ENCODE measurements around the gene XAB2.

The XAB2 gene

GRCh38 chr19:7638802-7639465 lies 9.6 kb upstream of the XAB2 start:
- no peak overlapping the region for H3K27ac ChIP-seq (ENCODE audit: extremely low read depth, low read depth, low read length)
- TF ChIP-seq ZNF366 (tag by site-specific recombination; conservative IDR thresholded peaks at IDR 0.05), result peak; percentile 28; the same call in 1 of the 2 replicates
- TF ChIP-seq INSM2 (tag by site-specific recombination; IDR thresholded peaks at IDR 0.05), result no peak
- H3K36me3 ChIP-seq (ENCODE audit: control insufficient read depth in 2 of 2, insufficient read depth in 1 of 2, low read length in 2 of 2), result peaks cover 7 to 12% of the 10 kb centered on the region in 2 experiments; a peak in 2 of 3 replicates
- H3K9me3 ChIP-seq (ENCODE audit: control insufficient read depth, insufficient read depth, low read depth, low read length), result no peaks in the 10 kb centered on the region
- no peak overlapping the region for H3K4me3 ChIP-seq (ENCODE audit: low read depth, low read length)
- ChIA-PET CTCF (interaction anchor here (2.0 kb wide), 1 partner anchor 41 kb away, joined by 7 read pairs; the partner anchor contains the start of gene TRAPPC5), POLR2A (interaction anchor here (0.5 to 0.7 kb wide), 2 partner anchors 10 to 262 kb away, joined by 3 to 4 read pairs; no protein-coding TSS in a partner anchor)
- no peaks in the 10 kb centered on the region for H3K4me1 ChIP-seq (ENCODE audit: control insufficient read depth, insufficient read depth, low read length)

- Histone ChIP-seq H3K4me3 (ENCODE audit: low read depth, low read length) (peak overlapping the region; percentile 83), H3K27ac (ENCODE audit: extremely low read depth, low read depth, low read length) (peak overlapping the region; percentile 29; the same call in 1 of the 2 replicates), H3K36me3 (ENCODE audit: control insufficient read depth in 2 of 2, insufficient read depth in 1 of 2, low read length in 2 of 2) (peaks cover 7 to 12% of the 10 kb centered on the region in 2 experiments; a peak in 2 of 3 replicates), H3K9me3 (ENCODE audit: control insufficient read depth, insufficient read depth, low read depth, low read length) (no peaks in the 10 kb centered on the region), H3K4me1 (ENCODE audit: control insufficient read depth, insufficient read depth, low read length) (no peaks in the 10 kb centered on the region)
- ChIA-PET POLR2A (interaction anchor here (1.4 kb wide), 2 partner anchors 8 to 14 kb away, joined by 6 to 7 read pairs; partner anchors contain the start of genes PET100 and XAB2), CTCF (interaction anchor here (0.5 to 2.0 kb wide), 6 partner anchors 15 to 242 kb away, joined by 3 to 7 read pairs (median 4); partner anchors contain the start of gene TRAPPC5)
- TF ChIP-seq ZBTB8A (tag by site-specific recombination; IDR thresholded peaks at IDR 0.05) (0 out of 2 replicates have a peak, but pooled peaks have one; percentile 4), ZNF510 (tag by site-specific recombination; IDR thresholded peaks at IDR 0.05; ENCODE audit: insufficient replicate concordance) (no peak), ZBTB48 (tag by site-specific recombination; IDR thresholded peaks at IDR 0.05) (peak; percentile 40; the same call in 1 of the 2 replicates), ZIC2 (tag by site-specific recombination; IDR thresholded peaks at IDR 0.05) (0 out of 2 replicates have a peak, but pooled peaks have one; percentile 33), ZBTB44 (tag by site-specific recombination; IDR thresholded peaks at IDR 0.05) (no peak)
These were observed 8.3 kb upstream of the XAB2 start for GRCh38 chr19:7637374-7638256.

GRCh38 chr19:7636691-7637373 lies 7.5 kb upstream of the XAB2 start, which contains the start of gene STXBP2:
STXBP2 (plus strand) TSS chr19:7637110; CDS start chr19:7637150, 40 bp downstream.
- H3K4me3 ChIP-seq (ENCODE audit: low read depth, low read length), result peak within 1 kb of the TSS; percentile 83
- no peaks in the 10 kb centered on the region for H3K9me3 ChIP-seq (ENCODE audit: control insufficient read depth, insufficient read depth, low read depth, low read length)
- no peaks in the 10 kb centered on the region for H3K4me1 ChIP-seq (ENCODE audit: control insufficient read depth, insufficient read depth, low read length)
- H3K36me3 ChIP-seq (ENCODE audit: control insufficient read depth in 2 of 2, insufficient read depth in 1 of 2, low read length in 2 of 2), result peaks cover 7 to 15% of the 10 kb centered on the region in 2 experiments; a peak in 2 of 3 replicates
- peak within 1 kb of the TSS; percentile 29; the same call in 1 of the 2 replicates for H3K27ac ChIP-seq (ENCODE audit: extremely low read depth, low read depth, low read length)
- ChIA-PET POLR2A (interaction anchor here (1.4 kb wide), 2 partner anchors 7 to 13 kb away, joined by 6 to 7 read pairs; partner anchors contain the start of genes PET100 and XAB2), CTCF (interaction anchor here (0.5 to 2.0 kb wide), 3 partner anchors 44 to 68 kb away, joined by 3 to 7 read pairs (median 5); partner anchors contain the start of gene TRAPPC5)
- TF ChIP-seq ZNF239 (tag by site-specific recombination; IDR thresholded peaks at IDR 0.05) (no peak), ZNF843 (tag by site-specific recombination; IDR thresholded peaks at IDR 0.05) (0 out of 2 replicates have a peak, but pooled peaks have one; percentile 18), ZNF324 (tag by site-specific recombination; IDR thresholded peaks at IDR 0.05) (no peak), HOXD13 (CRISPR knock-in tag; IDR thresholded peaks at IDR 0.05; ENCODE audit: borderline replicate concordance) (no peak), ZNF341 (tag by site-specific recombination; IDR thresholded peaks at IDR 0.05; ENCODE audit: low read depth) (no peak), SCRT1 (tag by site-specific recombination; IDR thresholded peaks at IDR 0.05; ENCODE audit: borderline replicate concordance) (no peak), ZNF473 (tag by site-specific recombination; IDR thresholded peaks at IDR 0.05) (no peak), ZFHX2 (tag by site-specific recombination; conservative IDR thresholded peaks at IDR 0.05) (peak; percentile 35), ZNF555 (tag by site-specific recombination; conservative IDR thresholded peaks at IDR 0.05) (no peak), SP7 (tag by site-specific recombination; IDR thresholded peaks at IDR 0.05) (peak; percentile 23; the same call in 1 of the 2 replicates), ZNF132 (tag by site-specific recombination; IDR thresholded peaks at IDR 0.05; ENCODE audit: borderline replicate concordance) (no peak), ZFP41 (tag by site-specific recombination; IDR thresholded peaks at IDR 0.05; ENCODE audit: borderline replicate concordance) (no peak), GLIS1 (tag by site-specific recombination; IDR thresholded peaks at IDR 0.05) (no peak), ZBTB26 (tag by site-specific recombination; optimal IDR thresholded peaks at IDR 0.05) (peak; percentile 37)

Data from HEK293 (cell line).